ENCODE measurements around the gene OTULINL. TPM values are rescaled to one million over a fixed set of nuclear protein-coding genes. Genes with fewer than 3 reads are reported as not detected.

Gene OTULINL
- total and polyA plus RNA-seq, 12 donors, result 2.6 to 76.9 (median 8.0) TPM

DNA sequence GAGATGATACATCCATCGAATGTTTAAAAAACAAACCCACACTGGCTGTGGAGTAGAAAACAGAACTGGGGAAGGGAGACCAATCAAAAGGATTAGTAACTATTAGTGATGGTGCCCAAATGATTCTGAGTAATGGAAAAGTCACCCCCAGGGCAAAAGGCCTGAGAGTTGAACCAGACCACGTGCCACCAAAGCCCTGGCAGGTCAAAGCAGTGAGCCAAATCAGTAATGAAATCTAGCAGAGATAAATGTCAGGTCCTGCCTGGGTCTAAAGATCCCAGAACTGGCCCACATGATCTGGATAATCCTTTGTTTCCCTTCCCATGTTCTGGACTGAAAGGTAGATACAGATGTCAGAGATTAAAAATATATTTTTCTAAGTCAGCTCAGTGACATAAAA is 9.4 kb downstream of the OTULINL start:
- intact Hi-C loops (cut with DNase I), result no loop called here
- 76 to 84% (median 82%) methylated on average over 2 of the region's 2 CpGs for WGBS, 4 donors
- peak overlapping the region in 1 of 5 donors; percentile 23 for H3K27ac ChIP-seq
- peaks cover 0 to 11% of the 10 kb centered on the region in 2 donors for H3K4me1 ChIP-seq (replicated peaks in 1 of 2)
- H3K36me3 ChIP-seq (replicated peaks in 1 of 2), result no peaks in the 10 kb centered on the region
- peak in 1 of 7 donors; percentile 49 for DNase-seq
- H3K4me3 ChIP-seq, result no peak overlapping the region
- TF ChIP-seq, protein P1, sequence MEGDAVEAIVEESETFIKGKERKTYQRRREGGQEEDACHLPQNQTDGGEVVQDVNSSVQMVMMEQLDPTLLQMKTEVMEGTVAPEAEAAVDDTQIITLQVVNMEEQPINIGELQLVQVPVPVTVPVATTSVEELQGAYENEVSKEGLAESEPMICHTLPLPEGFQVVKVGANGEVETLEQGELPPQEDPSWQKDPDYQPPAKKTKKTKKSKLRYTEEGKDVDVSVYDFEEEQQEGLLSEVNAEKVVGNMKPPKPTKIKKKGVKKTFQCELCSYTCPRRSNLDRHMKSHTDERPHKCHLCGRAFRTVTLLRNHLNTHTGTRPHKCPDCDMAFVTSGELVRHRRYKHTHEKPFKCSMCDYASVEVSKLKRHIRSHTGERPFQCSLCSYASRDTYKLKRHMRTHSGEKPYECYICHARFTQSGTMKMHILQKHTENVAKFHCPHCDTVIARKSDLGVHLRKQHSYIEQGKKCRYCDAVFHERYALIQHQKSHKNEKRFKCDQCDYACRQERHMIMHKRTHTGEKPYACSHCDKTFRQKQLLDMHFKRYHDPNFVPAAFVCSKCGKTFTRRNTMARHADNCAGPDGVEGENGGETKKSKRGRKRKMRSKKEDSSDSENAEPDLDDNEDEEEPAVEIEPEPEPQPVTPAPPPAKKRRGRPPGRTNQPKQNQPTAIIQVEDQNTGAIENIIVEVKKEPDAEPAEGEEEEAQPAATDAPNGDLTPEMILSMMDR (IDR thresholded peaks at IDR 0.05), result no peak
- no peak for TF ChIP-seq POLR2A (IDR thresholded peaks at IDR 0.05)
- H3K9me3 ChIP-seq (replicated peaks in 1 of 3), result no peaks in the 10 kb centered on the region
- H3K27me3 ChIP-seq, result no peaks in the 10 kb centered on the region

GRCh38 chr5:14591548-14591947 is 10.0 kb downstream of the OTULINL start:
- intact Hi-C loops (cut with DNase I), result no loop called here
- TF ChIP-seq, protein P1 (IDR thresholded peaks at IDR 0.05), result no peak
- no peak for TF ChIP-seq POLR2A (IDR thresholded peaks at IDR 0.05)
- peak in 1 of 7 donors; percentile 34 for DNase-seq
- Histone ChIP-seq H3K4me1 (replicated peaks in 1 of 2) (peaks cover 0 to 11% of the 10 kb centered on the region in 2 donors), H3K9me3 (replicated peaks in 1 of 3) (no peaks in the 10 kb centered on the region), H3K4me3 (no peak overlapping the region), H3K27me3 (no peaks in the 10 kb centered on the region), H3K27ac (peak overlapping the region in 1 of 5 donors; percentile 23), H3K36me3 (replicated peaks in 1 of 2) (no peaks in the 10 kb centered on the region)
- WGBS, 4 donors, result 68 to 80% (median 75%) methylated on average over 2 of the region's 2 CpGs

- TF ChIP-seq, protein P1 (IDR thresholded peaks at IDR 0.05), result no peak
- TF ChIP-seq POLR2A (IDR thresholded peaks at IDR 0.05), result no peak
- Histone ChIP-seq H3K4me1 (replicated peaks in 1 of 2) (peaks cover 0 to 11% of the 10 kb centered on the region in 2 donors), H3K4me3 (no peak overlapping the region), H3K9me3 (replicated peaks in 1 of 3) (no peaks in the 10 kb centered on the region), H3K36me3 (replicated peaks in 1 of 2) (no peaks in the 10 kb centered on the region), H3K27ac (peak overlapping the region in 2 of 5 donors; percentile 43 to 75), H3K27me3 (no peaks in the 10 kb centered on the region)
- peak in 1 of 7 donors; percentile 44 for DNase-seq
- intact Hi-C loops (cut with DNase I), result no loop called here
- WGBS, 4 donors, result 65 to 78% (median 73%) methylated on average over 4 of the region's 4 CpGs
Observed at GRCh38 chr5:14593326-14594021, 11.9 kb downstream of the OTULINL start.

DNA sequence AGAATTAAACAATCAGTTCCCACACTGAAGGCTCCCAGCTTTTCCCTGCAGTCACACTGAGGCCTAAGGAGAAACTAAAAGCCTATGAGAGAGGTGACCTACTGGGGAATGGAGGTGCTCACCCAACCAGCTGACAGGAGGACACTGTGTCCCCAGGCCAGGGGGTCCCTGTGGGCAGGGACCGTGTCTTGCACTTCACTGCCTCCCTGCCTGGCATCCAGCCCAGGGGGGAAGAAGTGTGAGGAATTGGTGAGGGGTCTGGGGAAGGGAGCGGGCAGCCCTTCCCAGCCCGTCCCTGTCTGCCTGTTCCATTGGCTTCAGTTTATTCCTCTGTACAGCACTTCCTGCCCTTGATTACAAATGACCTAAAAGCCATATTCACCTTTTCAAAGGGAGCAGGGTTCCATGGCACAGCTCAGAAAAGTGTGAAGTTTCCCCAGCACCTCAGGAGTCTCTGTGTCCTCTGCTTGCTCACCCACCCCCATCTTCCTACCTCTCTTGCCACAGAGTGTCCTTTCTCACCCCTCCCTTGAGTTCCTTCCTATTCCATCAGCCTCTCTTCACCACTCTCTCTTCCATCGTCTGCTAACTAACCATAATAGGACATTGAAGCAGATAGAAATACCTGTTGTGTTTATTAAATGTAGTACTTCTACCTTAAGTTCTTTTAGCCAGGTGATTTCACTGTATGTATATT is 12.9 kb downstream of the OTULINL start:
- H3K4me1 ChIP-seq (replicated peaks in 1 of 2), result peaks cover 0 to 11% of the 10 kb centered on the region in 2 donors
- DNase-seq, result peak in 1 of 7 donors; percentile 46
- 70 to 77% (median 76%) methylated on average over 3 to 4 of the region's 4 CpGs for WGBS, 4 donors
- no peak for TF ChIP-seq POLR2A (IDR thresholded peaks at IDR 0.05)
- TF ChIP-seq, protein P1 (IDR thresholded peaks at IDR 0.05), result no peak
- H3K4me3 ChIP-seq, result no peak overlapping the region
- peak overlapping the region in 4 of 5 donors; percentile 29 to 79 (median 70) for H3K27ac ChIP-seq
- H3K9me3 ChIP-seq (replicated peaks in 1 of 3), result no peaks in the 10 kb centered on the region
- no peaks in the 10 kb centered on the region for H3K27me3 ChIP-seq
- intact Hi-C loops (cut with DNase I), result no loop called here
- no peaks in the 10 kb centered on the region for H3K36me3 ChIP-seq (replicated peaks in 1 of 2)

All from adrenal gland (tissue), 12 donors.